Measurements from ENCODE around the gene STAT5B. TPM values are rescaled to one million over a fixed set of nuclear protein-coding genes. Genes with fewer than 3 reads are reported as not detected.

Gene STAT5B
- total and polyA plus RNA-seq, 4 donors = 18.0 to 106 (median 66.3) TPM

DNA sequence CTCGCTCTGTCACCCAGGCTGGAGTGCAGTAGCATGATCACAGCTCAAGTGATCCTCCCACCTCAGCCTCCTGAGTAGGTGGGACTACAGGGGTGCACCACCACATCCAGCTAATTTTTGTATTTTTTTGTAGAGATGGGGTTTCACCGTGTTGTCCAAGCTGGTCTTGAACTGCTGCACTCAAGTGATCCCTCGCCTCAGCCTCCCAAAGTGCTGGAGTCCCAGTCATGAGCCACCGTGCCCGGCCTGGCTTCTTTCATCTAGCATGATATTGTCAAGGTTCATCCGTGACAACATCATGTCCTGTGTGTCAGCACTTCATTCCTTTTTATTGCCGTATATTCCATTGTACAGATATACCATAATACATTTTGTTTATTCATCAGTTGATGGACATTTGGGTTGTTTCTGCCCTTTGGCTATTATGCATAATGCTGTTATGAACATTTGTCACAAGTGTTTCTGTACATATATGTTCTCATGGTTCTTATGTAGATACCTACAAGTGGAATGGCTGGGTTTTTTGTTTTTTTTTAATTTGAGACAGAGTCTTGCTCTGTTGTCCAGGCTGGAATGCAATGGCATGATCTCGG lies 78.5 kb downstream of the STAT5B start:
- Histone ChIP-seq H3K36me3 (ENCODE audit: control insufficient read depth in 1 of 2, insufficient read depth in 2 of 2, low read length in 1 of 2) (peaks cover 0 to 2% of the 10 kb centered on the region in 2 donors), H3K4me1 (ENCODE audit: control insufficient read depth in 1 of 2, insufficient read depth in 2 of 2, low read length in 2 of 2) (no peaks in the 10 kb centered on the region), H3K27ac (ENCODE audit: low read depth in 1 of 2, low read length in 2 of 2) (no peak overlapping the region), H3K4me3 (ENCODE audit: low read length in 2 of 2) (no peak overlapping the region), H3K27me3 (ENCODE audit: control insufficient read depth in 1 of 2, insufficient read depth in 2 of 2, low read length in 1 of 2) (no peaks in the 10 kb centered on the region), H3K9me3 (ENCODE audit: control insufficient read depth, low read length) (no peaks in the 10 kb centered on the region)
- WGBS, 2 donors = 92 to 93% methylated on average over 8 of the region's 8 CpGs
- ATAC-seq (ENCODE audit: low FRiP score) = no peak
- intact Hi-C loops (cut with DNase I) = no loop called here
- DNase-seq = no peak

DNA sequence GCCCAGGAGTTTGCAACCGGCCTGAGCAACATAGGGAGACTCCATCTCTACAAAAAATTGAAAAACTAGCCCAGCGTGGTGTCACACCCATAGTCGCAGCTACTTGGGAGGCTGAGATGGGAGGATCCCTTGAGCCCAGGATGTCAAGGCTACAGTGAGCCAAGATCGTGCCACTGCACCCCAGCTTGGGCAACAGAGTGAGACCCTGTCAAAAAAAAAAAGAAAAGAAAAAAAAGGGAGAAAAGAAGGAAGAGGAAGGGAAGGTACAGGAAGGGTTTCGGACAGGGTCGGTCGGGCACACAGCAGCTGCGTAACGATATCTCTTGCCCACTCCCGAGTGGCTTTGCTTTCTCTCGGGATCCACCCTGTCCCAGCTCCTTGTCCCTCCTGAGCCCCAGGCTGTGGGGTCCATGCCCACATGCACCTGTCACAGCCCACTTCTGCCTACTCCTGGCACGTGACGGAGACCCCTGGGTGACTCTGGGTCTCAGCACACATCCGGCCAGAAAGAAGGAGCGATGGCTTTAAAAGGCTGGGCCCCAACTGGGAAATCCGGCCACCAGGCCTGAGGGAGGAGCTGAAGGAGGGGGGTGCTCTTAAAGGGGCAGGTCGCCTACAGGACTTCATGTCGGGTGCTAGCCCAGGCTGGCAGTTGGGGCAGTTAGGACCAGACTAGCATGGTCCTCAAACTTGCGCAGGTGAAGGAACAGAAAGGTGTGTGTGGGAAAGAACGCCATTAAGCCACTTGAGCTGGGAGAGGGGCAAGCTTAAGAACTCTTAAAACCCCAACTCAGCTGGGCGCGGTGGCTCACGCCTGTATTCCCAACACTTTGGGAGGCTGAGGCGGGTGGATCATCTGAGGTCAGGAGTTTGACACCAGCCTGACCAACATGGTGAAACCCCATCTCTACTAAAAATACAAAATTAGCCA lies 82.0 kb downstream of the STAT5B start, which contains the start of gene GHDC:
TSS of gene GHDC (minus strand) at position 526 of the 931 bp plus-strand sequence. CDS start 913 bp downstream, outside the sequence.
- intact Hi-C loops (cut with DNase I) = no loop called here
- WGBS, 2 donors = 25 to 27% methylated on average over 24 of the region's 24 CpGs
- H3K4me1 ChIP-seq (ENCODE audit: control insufficient read depth in 1 of 2, insufficient read depth in 2 of 2, low read length in 2 of 2) = no peaks in the 10 kb centered on the region
- peak within 1 kb of the TSS in 1 of 2 donors; percentile 61 for H3K27ac ChIP-seq (ENCODE audit: low read depth in 1 of 2, low read length in 2 of 2)
- DNase-seq (peak; percentile 91 to 92), ATAC-seq (ENCODE audit: low FRiP score) (peak; percentile 93)
- no peaks in the 10 kb centered on the region for H3K27me3 ChIP-seq (ENCODE audit: control insufficient read depth in 1 of 2, insufficient read depth in 2 of 2, low read length in 1 of 2)
- H3K36me3 ChIP-seq (ENCODE audit: control insufficient read depth in 1 of 2, insufficient read depth in 2 of 2, low read length in 1 of 2) = no peaks in the 10 kb centered on the region
- peak within 1 kb of the TSS; percentile 72 to 79 for H3K4me3 ChIP-seq (ENCODE audit: low read length in 2 of 2)
- no peaks in the 10 kb centered on the region for H3K9me3 ChIP-seq (ENCODE audit: control insufficient read depth, low read length)

DNA sequence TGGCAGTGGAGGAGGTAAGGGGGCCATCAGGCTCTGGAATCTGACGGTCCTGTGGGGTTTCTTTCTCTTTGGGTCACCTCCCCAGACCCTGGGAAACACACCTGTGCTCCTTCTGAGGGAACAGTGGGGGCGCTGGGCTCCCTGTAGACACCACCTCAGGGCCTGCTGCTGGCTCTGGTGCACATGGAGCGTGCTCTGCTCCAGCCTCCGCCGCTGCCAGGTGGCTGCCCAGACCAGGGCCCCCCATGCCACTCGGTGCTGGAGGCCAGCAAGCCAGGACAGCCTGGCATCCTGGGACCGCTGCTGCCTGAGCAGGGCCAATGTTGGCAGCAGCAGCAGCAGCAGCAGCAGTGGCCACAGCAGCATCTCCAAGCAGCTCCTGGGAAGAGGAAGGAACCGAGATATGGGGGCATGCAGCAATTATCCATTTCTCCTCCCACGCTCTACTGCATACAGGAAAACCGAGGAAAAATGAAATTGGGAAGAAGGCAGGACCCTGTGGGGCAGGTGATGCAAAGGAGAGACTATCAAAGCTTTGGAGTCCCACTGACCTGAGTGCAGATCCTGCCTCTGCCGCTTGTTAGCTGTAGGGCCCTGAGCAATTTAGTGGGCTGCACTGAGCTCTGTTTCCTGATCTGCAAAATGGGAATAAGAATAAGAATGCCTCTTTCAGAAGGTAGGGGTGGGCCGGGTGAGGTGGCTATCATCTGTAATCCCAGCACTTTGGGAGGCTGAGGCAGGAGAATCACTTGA lies 82.8 kb downstream of the STAT5B start:
- DNase-seq = no peak
- WGBS, 2 donors = 75 to 79% methylated on average over 12 of the region's 12 CpGs
- Histone ChIP-seq H3K36me3 (ENCODE audit: control insufficient read depth in 1 of 2, insufficient read depth in 2 of 2, low read length in 1 of 2) (no peaks in the 10 kb centered on the region), H3K9me3 (ENCODE audit: control insufficient read depth, low read length) (no peaks in the 10 kb centered on the region), H3K4me1 (ENCODE audit: control insufficient read depth in 1 of 2, insufficient read depth in 2 of 2, low read length in 2 of 2) (no peaks in the 10 kb centered on the region), H3K27me3 (ENCODE audit: control insufficient read depth in 1 of 2, insufficient read depth in 2 of 2, low read length in 1 of 2) (no peaks in the 10 kb centered on the region), H3K4me3 (ENCODE audit: low read length in 2 of 2) (peak overlapping the region in 1 of 2 donors; percentile 79), H3K27ac (ENCODE audit: low read depth in 1 of 2, low read length in 2 of 2) (no peak overlapping the region)
- no peak for ATAC-seq (ENCODE audit: low FRiP score)
- intact Hi-C loops (cut with DNase I) = no loop called here

DNA sequence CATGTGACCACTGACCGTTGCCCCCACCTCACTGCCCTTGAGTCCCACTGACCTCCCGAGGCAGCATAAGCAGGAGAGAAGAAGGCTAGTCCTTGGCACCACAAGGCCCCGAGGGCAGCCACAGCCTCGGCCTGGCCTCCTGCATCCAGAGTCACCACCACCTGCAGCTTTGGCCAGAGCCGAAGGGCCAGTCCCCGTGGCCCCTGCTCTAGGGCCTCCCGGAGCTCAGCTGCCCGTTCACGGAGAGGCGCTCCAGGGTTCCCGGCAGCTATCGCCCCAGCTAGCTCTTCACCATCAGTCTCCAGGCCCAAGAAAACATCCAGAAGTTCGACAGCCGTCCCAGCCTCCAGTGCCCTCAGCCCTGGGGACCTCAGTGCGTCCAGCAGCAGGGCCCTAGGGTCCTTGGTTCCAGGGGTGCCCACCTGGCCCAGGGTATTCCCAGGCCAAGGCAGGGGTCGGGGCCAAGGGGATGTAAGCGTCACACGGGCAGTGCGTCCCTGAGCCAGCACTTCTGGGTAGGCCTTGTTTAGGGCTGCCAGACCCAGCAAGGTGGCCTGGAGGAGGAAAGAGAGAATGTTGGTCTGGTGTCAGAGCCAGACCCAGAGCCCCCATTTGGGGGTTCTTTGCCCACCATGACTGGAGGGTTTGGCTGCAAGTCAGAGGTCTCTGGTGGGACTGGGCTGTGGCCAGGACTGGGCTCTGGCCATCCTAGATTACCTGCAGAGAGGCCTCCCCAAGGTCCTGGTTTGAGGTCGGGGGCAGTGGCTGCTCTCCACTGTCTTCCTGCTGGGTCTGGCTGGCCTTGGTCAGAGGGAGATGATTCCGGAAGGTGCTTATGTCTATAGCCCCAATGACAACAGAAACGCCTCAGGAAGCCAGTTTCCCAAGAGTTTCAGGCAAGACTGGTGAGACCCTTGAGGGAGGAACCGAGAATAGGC lies 83.7 kb downstream of the STAT5B start:
- Histone ChIP-seq H3K9me3 (ENCODE audit: control insufficient read depth, low read length) (no peaks in the 10 kb centered on the region), H3K27me3 (ENCODE audit: control insufficient read depth in 1 of 2, insufficient read depth in 2 of 2, low read length in 1 of 2) (no peaks in the 10 kb centered on the region), H3K4me1 (ENCODE audit: control insufficient read depth in 1 of 2, insufficient read depth in 2 of 2, low read length in 2 of 2) (no peaks in the 10 kb centered on the region), H3K36me3 (ENCODE audit: control insufficient read depth in 1 of 2, insufficient read depth in 2 of 2, low read length in 1 of 2) (no peaks in the 10 kb centered on the region), H3K4me3 (ENCODE audit: low read length in 2 of 2) (no peak overlapping the region), H3K27ac (ENCODE audit: low read depth in 1 of 2, low read length in 2 of 2) (no peak overlapping the region)
- DNase-seq (no peak), ATAC-seq (ENCODE audit: low FRiP score) (no peak)
- 92 to 93% methylated on average over 23 of the region's 23 CpGs for WGBS, 2 donors
- intact Hi-C loops (cut with DNase I) = no loop called here

DNA sequence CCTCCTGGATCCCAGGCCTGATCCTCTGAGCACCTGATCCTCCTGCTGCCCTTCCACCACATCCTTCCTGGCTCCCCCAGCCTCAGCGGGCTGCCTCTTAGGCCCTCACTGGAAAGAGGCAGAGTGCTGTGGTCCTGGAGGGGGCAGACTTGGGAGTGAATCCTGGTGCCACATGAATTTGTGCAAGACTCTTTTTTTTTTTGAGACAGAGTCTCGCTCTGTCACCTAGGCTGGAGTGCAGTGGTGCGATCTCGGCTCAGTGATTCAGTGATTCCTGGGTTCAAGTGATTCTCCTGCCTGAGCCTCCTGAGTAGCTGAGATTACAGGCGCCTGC lies 84.9 kb downstream of the STAT5B start:
- DNase-seq (no peak), ATAC-seq (ENCODE audit: low FRiP score) (no peak)
- Histone ChIP-seq H3K36me3 (ENCODE audit: control insufficient read depth in 1 of 2, insufficient read depth in 2 of 2, low read length in 1 of 2) (no peaks in the 10 kb centered on the region), H3K27ac (ENCODE audit: low read depth in 1 of 2, low read length in 2 of 2) (no peak overlapping the region), H3K9me3 (ENCODE audit: control insufficient read depth, low read length) (no peaks in the 10 kb centered on the region), H3K27me3 (ENCODE audit: control insufficient read depth in 1 of 2, insufficient read depth in 2 of 2, low read length in 1 of 2) (no peaks in the 10 kb centered on the region), H3K4me3 (ENCODE audit: low read length in 2 of 2) (no peak overlapping the region), H3K4me1 (ENCODE audit: control insufficient read depth in 1 of 2, insufficient read depth in 2 of 2, low read length in 2 of 2) (no peaks in the 10 kb centered on the region)
- WGBS, 2 donors = 92 to 94% methylated on average over 5 of the region's 5 CpGs
- intact Hi-C loops (cut with DNase I) = no loop called here

DNA sequence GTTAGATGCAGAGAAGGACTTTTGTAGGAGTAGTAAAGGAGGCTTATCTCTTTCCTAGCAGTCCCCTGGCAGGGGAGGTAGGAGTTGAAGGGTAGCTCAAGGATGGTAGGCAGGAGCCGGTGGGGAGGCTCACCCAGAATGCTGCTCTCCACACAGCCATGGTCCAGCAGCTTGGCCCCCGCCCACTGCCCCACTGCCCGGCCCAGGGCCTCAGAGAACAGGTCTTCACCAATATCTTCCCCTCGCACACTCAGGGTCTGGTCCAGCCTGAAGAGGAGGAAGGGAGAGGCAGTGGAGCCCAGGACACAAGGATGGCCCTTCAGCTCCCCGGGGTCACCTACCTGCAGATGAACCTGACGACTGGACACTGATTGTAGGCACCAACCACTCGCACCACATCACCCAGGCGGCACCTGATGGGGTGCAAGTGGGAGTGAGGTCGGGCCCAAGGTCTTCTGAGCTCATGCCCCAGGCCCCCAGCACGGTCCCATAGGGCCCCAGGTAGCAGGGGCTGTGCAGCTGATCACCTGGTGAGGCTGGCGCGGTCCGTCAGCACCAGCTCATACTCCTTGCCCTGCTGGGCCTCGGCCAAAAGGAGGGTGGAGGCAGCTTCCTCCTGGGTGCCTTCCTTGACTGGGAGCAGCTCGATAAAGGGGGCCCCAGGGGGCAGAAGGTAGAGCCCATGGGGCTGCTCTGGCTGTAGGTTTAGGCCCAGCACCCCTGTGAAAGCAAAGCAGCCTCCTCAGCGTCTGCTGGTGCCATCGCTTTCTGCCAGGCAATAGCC lies 85.5 kb downstream of the STAT5B start:
- Histone ChIP-seq H3K36me3 (ENCODE audit: control insufficient read depth in 1 of 2, insufficient read depth in 2 of 2, low read length in 1 of 2) (no peaks in the 10 kb centered on the region), H3K4me3 (ENCODE audit: low read length in 2 of 2) (no peak overlapping the region), H3K27ac (ENCODE audit: low read depth in 1 of 2, low read length in 2 of 2) (no peak overlapping the region), H3K27me3 (ENCODE audit: control insufficient read depth in 1 of 2, insufficient read depth in 2 of 2, low read length in 1 of 2) (no peaks in the 10 kb centered on the region), H3K4me1 (ENCODE audit: control insufficient read depth in 1 of 2, insufficient read depth in 2 of 2, low read length in 2 of 2) (no peaks in the 10 kb centered on the region), H3K9me3 (ENCODE audit: control insufficient read depth, low read length) (no peaks in the 10 kb centered on the region)
- ATAC-seq (ENCODE audit: low FRiP score) (no peak), DNase-seq (no peak)
- intact Hi-C loops (cut with DNase I) = no loop called here
- WGBS, 2 donors = 84 to 89% methylated on average over 16 to 17 of the region's 17 CpGs

DNA sequence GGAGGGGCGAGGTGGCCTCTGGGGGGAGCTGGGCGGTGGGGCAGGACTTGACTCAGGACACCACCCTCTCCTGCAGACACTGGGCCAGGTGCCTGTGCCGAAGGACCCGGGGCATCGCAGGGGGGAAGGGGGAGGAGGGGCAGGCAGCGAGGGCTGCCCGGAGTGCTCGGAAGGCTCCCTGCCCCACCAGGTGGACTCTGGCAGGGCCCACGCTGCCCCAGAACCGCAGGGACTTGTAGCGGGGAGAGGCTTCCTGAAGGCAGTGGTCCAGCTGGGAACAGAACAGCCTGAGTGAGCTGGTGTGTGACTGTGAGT lies 86.6 kb downstream of the STAT5B start:
- Histone ChIP-seq H3K27ac (ENCODE audit: low read depth in 1 of 2, low read length in 2 of 2) (no peak overlapping the region), H3K27me3 (ENCODE audit: control insufficient read depth in 1 of 2, insufficient read depth in 2 of 2, low read length in 1 of 2) (no peaks in the 10 kb centered on the region), H3K9me3 (ENCODE audit: control insufficient read depth, low read length) (no peaks in the 10 kb centered on the region), H3K4me1 (ENCODE audit: control insufficient read depth in 1 of 2, insufficient read depth in 2 of 2, low read length in 2 of 2) (no peaks in the 10 kb centered on the region), H3K36me3 (ENCODE audit: control insufficient read depth in 1 of 2, insufficient read depth in 2 of 2, low read length in 1 of 2) (no peaks in the 10 kb centered on the region), H3K4me3 (ENCODE audit: low read length in 2 of 2) (no peak overlapping the region)
- DNase-seq (no peak), ATAC-seq (ENCODE audit: low FRiP score) (no peak)
- WGBS, 2 donors = 80% methylated on average over 11 of the region's 11 CpGs
- intact Hi-C loops (cut with DNase I) = no loop called here
